Fibroblast of skin of left quadriceps (primary cell): ENCODE measurements around the gene RAPGEF1.
A peak's percentile ranks its signal among the peaks of the same experiment; 100 is the strongest.

Experiments
- DNase-seq, 2 experiments: peaks; one replicate each; pipeline ENCODE4 v3.0.0-alpha.2; 2013; ENCODE audit warnings: low read depth in 2 of 2

RAPGEF1 gene

GRCh38 chr9:131650254-131650653, 89.6 kb downstream of the RAPGEF1 start:
- no peak for DNase-seq

DNA sequence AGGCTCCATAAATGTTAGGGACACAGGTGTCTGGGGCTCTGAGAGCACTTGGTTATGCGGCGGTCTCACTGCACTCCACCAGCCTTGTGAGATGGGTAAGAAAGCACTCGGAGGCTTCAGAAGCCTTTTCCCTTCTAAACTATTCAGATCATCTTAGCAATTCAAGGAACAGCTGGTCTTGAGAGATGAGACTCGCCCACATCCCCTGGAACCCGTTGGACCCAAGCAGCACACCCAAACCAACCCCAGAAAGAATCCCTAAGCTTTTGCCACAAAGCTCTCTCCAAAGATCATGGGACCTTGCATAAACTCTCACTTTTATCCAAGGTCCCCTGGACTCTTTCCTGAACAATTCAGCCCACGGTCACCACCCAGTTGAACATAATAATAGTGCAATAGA, 90.2 kb downstream of the RAPGEF1 start:
- no peak for DNase-seq

DNA sequence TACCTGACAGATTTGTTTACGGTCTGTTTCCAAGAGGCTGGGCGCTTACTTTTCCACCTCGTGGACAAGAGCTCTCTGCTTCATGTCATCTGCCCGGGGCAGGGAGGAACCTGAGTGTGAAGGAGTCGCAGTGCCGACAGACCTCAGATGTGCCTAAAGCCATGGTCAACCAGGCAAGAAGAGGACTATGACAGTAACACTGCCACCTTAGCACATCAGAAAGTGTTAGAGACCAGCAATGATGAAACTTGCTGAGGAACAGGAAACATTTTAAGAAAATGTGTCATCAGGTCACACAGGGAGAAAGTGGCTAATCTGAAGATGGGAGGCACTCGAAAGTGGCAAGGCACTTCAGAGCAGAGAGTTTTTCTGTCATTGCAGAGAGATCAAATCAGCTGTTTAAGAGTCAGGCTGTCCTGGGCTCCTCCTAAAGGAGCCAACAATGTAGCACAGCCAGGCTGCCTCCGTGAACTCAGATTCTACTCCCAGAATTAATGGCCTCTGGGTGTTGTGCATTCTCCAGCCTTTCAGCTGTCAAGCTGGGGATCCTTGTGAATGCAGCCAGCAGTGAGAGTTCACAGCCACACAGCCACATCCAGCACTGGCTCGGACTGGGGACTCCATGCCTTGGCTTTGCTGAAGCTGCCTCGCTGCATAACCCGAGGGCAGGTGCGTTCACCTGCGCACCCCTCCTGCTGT, 94.6 kb downstream of the RAPGEF1 start:
- no peak for DNase-seq

- DNase-seq, result no peak
These were observed 97.3 kb downstream of the RAPGEF1 start for GRCh38 chr9:131642496-131643083.

DNA sequence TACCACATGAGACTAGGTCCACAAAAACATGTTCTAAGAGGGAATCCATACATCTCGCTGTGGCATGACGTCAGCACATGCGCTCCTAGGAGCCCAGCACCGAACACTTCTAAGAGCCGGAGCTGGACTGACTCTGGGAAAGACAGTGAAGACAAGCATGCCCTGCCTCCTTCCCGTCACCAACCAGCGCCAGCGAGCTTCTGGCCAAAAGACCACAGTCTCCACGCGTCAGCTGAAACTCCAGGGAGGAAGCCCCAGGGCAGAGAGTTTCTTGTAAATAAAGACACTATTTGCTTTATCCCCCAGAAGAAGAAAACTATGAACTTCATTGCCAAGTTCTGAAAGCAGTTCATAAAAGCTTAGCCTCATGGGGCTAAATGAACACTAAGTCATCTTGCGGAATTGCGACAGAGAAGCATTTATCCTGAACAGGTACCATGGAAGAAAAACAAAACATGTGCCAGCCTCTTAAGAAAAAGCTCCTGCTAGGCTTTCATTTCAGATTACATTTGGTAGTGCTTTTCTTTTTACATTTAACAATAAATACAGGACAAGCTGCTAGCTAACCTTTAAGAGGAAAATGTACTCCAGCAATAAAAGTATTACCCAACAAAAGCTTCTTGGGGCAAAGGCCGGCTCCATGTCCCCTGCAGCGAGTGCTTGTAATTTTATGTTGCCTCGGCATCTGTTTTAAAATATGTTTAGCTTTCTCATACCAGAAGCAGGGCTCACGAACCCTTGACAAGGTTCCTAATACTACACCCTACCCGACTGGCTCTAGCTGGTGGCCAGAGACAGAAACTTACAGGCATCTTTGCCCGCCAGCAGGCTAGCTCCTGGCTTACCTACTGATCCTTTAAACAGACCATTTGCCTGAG, 98.0 kb downstream of the RAPGEF1 start:
- no peak for DNase-seq

DNA sequence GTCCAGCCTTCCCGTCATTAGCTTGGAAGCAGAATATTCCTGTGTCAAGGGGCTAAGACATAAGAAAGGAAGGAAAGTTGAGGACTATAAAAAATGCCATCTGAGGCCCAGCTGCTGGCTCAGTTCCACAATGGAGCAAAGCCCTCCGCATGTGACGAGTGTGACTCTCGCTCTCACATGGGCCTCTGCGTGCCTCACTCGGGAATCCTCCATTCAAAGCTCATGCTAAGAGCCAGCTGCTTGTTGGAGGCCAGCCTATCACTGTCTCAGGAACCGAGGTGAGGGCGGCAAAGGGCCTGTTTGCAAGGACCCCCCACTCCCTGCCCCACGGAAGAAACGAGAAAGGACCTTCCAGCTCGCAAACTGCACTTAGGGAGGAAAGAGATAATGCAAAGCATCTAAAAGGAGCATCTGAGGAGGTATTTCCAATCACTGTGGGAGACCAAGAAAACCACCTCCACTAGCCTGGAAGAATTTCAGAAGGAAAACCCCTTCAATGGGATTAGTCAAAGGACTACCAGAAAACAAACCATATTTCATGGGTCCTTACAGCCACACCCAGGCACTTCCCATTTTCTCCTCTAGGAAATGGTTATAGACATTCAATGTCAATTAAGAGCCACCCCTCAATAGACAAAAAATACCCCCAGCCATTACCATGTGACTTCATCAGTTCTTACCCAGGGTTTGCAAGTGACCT, 99.3 kb downstream of the RAPGEF1 start:
- no peak for DNase-seq

- DNase-seq, result no peak
These were observed 100.0 kb downstream of the RAPGEF1 start for GRCh38 chr9:131639769-131640437.

GRCh38 chr9:131636593-131636992, 103.3 kb downstream of the RAPGEF1 start:
- no peak for DNase-seq

- DNase-seq, result no peak
These were observed 104.0 kb downstream of the RAPGEF1 start for GRCh38 chr9:131635892-131636291.

GRCh38 chr9:131635285-131635684, 104.6 kb downstream of the RAPGEF1 start:
- peak; percentile 90 to 91 for DNase-seq

DNA sequence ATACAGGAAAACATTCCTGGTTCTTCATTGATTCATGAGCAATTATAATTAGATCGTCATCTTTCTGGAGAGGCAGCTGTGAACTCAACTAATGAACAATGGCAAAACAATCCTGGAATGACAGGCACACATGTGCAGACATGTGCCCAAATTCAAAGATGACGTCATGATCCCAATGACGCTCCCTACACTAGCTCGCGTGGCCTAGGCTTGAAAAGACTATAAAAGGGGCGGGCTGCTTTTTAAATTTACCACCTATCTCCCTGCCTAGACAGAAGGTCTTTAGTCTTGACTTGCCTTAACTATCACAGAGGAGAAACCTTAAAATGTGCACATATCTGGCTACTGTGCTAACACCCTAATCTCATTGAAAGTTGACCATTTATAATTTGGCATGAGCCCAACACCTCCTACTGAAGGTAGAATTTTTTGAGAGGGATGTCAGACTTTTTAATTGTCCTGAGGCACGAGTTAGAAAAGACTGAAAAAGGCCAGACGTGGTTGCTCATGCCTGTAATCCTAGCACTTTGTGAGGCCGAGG, 106.3 kb downstream of the RAPGEF1 start:
- DNase-seq, result no peak

- no peak for DNase-seq
These were observed 108.6 kb downstream of the RAPGEF1 start for GRCh38 chr9:131631306-131631705.

DNA sequence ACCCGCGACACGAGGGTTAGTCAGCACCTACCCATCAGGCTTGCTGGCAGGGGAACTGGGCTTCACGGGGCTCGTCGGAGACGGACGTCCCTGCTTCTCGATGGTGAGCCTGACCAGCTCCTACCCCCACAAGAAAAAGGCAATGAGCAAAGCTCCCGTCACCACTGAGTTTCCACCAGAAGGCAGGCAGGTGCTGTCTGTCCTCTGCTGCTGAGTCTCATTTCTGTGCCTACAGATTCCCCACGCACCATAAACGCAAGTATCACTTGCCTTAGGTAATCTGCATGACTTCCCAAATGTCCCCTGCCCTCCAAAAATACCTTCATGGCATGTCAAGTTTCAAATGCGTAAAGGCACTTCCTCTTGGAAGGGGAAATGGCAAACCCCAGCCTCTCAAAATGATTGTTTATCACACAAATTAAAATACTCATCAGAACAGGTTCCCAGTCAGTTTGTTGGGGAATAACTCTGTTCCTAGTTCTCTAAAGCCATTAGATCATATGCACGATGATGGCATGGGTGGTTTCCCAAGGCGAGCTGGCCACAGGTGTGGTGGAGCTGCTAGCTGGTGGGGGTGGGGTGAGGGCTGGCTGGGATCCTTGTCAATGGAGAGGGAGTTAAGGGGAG, 109.6 kb downstream of the RAPGEF1 start:
- DNase-seq, result no peak

- no peak for DNase-seq
These were observed 110.1 kb downstream of the RAPGEF1 start for GRCh38 chr9:131629825-131630204.

DNA sequence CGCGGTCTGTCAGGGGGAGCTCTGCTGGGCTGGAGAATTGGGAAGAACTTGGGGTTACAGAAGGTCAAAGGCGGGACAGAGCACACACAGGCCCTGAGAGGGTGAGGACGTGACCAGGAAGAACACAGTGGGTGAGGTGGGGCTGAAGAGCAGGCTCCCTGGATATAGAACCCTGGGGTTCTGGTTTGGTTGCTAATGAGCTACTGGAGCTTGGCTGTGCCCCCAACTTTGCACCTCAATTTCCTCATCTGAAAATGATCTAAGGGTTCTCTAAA, 110.7 kb downstream of the RAPGEF1 start:
- no peak for DNase-seq

DNA sequence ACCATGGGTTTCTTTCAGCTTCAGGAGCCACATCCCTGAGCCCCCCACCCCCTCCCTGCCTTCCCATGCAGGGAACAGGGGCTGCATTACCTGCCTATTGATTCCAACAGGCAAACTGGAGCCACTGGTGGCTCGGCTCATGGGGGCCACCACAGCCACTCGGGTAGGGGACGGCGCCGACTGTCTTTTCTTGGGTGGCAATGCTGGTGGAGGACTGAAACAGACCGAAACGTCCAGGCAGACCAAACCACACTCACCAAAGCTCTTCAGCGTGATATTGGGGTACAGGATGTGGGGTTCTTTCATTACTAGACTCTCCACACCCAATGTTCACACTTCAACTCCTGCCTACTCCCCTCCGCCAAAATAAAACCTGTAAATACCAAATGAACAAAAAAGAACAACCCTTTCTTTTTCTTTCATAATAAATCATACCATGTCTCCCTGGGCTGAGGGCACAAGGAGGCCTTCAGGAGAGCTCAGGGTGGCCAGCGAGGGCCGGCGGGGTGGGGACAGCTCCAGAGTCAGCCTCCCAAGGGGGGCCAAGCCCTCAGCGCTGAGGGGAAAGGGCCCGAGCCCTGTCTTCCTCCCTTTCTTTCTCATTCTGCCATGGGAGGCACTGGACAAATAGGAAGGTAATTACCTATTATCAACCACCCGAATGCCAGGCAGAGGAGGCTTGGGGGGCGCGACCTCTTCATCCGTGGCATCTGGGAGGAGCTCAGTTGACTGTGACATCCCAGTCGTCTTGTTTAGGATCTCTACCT, 111.2 kb downstream of the RAPGEF1 start:
- DNase-seq, result no peak

DNA sequence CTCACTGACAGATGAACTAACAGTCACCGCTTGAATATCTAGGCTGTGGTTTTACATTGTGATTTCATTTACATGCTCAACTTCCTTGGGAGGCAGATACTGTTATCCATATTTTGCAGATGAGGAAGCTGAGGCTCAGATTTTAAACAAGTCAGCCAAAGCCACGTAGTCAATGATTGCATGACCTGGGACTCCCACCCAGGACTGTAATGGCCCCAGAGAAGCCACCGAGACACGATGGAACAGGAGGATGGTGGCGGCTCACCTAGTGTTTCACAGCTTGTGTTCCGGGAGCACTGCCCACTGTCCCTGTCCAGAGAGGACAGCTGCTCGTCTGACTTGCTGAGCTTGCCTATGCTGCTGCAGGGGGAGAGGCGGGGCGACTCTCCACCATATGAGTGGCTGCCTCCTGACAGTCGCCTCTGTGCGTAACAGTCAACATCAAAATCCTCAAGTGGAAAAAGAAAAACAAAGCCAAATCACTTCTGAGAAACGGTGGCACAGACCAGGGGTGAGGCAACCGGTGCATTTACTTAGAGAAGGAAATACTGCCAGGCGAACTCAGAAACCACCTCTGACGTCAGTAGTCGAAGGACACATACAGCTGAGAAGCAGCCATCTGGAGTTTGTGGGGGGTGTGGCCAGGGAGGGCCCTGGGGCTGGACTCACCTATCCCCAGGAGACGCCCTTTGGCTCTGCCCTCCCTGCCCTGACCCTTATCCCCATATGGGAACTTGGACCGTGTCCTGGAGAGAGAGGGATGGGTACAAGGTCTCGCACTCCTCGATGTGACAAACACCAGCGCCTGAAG, 112.0 kb downstream of the RAPGEF1 start:
- peak; percentile 68 to 72 for DNase-seq

DNA sequence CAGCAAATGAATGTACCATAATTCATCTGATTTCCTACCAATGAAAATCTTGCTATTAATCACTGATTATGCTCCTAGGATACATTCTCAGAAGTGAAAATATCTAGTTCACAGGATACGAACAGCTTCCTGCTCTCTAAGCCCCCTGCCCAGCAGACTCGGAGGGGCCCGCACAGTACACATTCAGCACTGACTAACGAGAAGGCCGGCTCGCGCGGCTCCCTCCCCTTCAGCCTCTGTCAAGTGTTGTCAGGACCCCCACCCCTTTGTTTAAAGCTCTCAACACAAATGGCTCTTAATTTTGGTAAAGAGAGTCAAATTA, 112.6 kb downstream of the RAPGEF1 start:
- DNase-seq, result no peak

DNA sequence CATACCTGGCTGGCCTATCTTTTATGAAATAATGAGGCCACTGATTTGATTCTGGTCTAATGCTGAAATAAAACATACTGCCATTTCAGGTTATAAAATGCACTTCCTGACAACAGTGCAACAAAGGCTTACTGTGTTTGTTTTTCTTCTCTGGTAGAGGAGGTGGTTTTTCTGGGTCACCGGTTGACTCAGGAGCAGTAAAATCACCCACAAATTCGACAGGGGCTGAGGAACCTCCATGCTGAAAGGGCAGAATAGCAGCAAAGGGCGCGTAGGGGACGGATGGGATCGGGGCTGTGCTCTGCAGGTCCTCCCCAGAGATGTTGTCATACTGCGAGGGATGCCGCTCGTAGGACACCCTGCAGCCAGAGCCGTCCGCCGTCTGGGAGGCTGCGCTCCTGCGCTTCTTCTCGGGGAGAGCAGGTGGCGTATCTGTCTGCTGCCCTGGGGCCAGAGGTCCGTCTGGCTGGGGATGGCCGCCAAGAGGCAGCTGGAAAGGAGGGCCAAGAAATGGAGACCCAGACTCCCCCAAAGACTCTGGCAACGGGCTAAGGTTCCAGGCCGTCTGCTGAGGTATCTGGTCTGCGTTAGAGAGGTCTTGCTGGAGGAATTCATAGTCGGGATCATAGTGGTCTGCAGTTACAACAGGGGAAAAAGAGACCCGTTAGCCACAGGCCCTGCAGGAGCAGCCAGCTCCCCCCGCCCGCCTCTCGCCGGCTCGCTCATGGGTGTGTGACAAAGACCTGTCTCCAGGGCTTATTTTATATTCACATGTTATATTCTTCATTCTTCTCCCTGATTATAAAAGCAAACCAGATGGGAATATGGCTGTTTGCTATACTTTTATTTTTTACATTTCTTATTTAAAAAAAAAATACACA, 113.8 kb downstream of the RAPGEF1 start:
- no peak for DNase-seq
